NCI-H748 treated with DMSO at 0.1 percent for 48 hours (cell line): ENCODE data around the gene FXYD4.
"Not testable (repeated sequence)": the region's sequence is repeated elsewhere in the genome, so short reads cannot be mapped to it uniquely, and the experiment has no call there.

Source experiments
- DNase-seq: peaks from one replicate; lab custom pipeline; 2025; lab: John Stamatoyannopoulos, UW

FXYD4 gene, protein sequence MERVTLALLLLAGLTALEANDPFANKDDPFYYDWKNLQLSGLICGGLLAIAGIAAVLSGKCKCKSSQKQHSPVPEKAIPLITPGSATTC

DNA sequence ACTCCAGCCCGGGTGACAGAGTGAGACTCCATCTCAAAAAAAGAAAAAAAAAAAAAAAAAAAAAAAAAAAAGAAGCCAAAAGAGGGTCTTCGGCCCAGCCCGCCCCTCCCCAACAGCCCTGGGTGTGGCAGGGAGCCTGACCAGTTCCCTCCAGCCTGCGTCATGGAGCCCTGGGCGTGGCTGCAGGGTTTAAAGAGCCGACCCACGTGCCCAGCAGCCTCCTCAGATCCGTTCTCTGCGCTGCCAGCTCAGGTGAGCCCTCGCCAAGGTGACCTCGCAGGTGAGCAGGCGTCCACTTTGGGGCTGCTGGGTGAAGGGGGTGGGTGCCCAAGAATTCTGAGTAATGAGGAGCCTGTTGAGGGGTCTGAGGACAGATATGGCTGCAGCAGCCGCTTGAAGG is at the start of gene FXYD4:
Gene FXYD4, plus strand, starts transcription at position 219 of the 400 bp plus-strand sequence. CDS start 2,111 bp downstream, outside the sequence.
- no peak for DNase-seq

DNA sequence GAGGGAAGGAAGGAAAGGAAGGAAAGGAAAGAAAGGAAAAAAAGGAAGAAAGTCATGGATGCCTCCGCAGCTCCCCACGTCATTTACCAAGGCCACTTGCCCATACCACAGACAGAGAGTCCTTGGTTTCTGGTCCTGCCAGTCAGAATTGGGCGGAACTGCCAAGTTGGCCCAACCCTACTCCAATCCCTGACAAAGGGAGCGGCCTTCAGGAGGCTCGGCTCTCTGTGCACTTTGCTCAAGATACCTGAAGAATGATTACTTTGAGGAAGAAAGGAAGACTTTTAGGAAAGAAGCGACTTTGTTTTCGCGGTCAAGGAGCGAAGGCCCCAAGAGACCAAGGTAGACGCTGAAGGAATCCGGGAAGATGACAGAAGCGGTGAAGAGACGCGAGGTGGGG is 49.1 kb upstream of the FXYD4 start:
- DNase-seq = no peak

DNA sequence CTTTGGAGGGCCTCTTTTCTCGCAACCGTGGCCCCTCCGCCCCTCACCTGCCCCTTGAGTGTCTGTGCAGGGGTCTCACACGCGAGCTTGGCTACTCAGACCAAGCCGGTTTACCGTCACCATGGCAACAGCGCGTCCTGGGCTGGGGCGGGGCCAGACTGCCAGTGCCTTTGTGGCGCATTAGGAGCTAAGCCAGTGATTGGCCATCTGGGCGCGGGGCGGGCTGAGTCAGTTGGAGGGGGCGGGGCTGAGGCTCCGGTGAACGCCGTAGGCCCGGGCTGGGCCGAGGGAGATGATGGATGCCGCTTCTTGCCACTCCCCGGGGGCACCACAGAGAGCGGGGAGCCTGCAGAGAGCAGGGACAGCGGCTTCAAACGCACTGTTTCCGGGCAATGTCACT is 48.7 kb upstream of the FXYD4 start:
- DNase-seq = no peak

DNA sequence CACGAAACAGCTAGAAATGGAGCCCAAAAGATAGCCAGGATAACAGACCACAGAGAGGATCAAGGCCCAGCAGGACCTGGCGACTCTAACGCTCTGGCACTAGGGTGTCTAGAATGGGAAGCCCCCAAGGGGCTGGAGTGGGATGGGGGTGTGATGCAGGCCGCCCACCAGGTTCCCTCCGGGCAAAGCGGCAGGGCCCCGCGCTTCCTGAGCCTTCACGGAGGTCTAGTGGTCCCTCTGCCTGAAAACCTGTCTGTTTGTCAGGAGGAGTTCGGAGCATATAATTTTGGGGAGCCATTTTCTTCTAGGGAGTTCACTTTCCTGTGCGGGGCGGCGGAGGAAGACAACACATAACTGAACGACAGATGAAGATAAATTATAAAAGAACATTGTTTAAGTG is 48.2 kb upstream of the FXYD4 start:
- no peak for DNase-seq

DNA sequence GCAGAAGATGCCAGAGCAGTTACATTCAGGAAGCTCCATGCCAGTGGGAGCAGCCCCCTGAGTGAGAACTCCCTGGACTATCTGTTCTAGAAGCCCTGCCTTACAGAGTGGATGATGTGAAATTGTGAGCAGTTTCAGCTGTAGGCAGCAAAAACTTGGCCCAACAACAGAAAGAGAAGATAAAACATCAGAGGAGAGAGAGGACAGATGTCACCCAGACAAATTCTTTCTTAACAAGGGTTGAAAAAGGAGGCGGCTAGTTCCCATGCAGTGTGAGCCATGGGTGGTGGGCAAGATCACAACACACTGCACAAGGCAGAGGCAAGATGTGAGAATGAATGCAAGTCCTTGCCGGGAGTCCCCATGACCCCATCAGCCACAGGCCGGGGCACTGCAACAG is 46.6 kb upstream of the FXYD4 start:
- DNase-seq = no peak

DNA sequence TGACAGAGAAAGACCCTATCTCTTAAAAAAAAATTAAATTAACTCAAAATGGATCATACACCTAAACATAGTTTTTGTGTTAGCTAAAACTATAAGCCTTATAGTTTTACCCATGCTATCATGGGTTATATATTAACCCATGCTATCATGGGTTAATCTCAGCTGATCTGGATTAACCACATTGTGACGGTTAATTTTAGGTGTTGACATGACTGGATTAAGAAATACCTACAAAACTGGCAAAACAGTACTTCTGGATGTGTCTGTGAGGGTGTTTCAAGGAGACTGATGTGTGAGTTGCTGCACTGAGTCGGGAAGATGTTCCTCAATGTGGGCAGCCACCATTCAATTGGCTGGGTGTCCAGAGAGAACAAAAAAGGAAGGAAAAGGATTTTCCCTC is 44.3 kb upstream of the FXYD4 start:
- no peak for DNase-seq

DNA sequence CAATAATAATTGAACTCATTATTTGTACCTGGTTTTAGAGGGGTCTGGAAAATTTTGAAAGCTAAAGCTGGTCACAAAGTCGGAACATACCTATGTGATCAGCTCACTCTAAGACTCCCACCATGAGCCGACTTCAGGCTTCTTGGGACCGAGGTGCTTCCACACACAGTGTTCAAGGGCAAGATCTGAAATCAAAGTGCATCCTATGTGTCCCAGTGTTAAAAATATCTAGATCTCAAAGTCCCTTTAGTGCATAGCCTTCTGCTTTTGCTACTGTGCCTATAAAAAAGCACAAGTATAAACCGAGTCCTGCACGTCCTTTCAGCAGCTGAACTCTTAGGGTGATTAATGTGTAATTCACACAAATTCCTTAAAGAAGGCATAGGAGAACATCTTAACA is 43.5 kb upstream of the FXYD4 start:
- DNase-seq = no peak

DNA sequence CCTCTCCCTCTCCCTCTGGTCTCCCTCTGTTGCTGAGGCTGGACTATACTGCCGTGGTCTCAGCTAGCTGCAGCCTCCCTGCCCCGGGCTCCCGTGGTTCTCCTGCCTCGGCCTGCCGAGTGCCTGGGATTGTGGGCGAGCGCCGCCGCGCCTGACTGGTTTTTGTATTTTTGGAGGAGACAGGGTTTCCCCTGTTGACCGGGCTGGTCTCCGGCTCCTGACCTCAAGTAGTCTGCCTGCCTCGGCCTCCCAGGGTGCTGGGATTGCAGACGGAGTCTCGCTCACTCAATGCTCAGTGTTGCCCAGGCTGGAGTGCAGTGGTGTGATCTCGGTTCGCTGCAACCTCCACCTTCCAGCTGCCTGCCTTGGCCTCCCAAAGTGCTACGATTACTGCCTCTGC is 42.6 kb upstream of the FXYD4 start:
- not testable (repeated sequence) for DNase-seq

DNA sequence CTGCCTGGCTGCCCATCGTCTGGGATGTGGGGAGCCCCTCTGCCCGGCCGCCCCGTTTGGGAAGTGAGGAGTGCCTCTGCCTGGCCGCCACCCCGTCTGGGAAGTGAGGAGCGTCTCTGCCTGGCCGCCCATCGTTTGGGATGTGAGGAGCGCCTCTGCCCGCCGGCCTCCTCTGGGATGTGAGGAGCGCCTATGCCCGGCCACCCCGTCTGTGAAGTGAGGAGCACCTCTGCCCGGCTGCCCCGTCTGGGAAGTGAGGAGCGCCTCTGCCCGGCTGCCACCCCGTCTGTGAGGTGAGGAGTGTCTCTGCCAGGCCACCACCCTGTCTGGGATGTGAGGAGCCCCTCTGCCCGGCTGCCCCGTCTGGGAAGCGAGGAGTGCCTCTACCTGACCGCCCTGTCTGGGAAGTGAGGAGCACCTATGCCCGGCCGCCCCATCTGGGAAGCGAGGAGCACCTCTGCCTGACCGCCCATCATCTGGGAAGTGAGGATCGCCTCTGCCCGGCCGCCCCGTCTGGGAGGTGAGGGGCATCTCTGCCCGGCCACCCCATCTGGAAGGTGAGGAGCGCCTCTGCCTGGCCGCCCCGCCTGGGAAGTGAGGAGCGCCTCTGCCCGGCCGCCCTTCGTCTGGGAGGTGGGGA is 42.1 kb upstream of the FXYD4 start:
- not testable (repeated sequence) for DNase-seq

DNA sequence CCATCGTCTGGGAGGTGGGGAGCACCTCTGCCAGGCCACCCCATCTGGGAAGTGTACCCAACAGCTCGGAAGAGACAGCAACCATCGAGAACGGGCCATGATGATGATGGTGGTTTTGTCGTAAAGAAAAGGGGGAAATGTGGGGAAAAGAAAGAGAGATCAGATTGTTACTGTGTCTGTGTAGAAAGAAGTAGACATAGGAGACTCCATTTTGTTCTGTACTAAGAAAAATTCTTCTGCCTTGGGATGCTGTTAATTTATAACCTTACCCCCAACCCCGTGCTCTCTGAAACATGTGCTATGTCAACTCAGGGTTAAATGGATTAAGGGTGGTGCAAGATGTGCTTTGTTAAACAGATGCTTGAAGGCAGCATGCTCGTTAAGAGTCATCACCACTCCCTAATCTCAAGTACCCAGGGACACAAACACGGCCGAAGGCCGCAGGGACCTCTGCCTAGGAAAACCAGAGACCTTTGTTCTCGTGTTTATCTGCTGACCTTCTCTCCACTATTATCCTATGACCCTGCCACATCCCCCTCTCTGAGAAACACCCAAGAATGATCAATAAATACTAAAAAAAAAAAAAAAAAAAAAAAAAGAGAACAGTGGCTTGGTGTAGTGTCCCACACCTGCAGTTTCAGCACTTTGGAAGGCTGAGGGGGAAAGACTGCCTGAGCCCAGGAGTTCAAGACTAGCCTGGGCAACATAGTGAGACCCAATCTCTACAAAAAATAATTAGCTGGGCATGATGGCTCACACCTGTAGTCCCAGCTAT is 41.2 kb upstream of the FXYD4 start:
- DNase-seq = not testable (repeated sequence)

DNA sequence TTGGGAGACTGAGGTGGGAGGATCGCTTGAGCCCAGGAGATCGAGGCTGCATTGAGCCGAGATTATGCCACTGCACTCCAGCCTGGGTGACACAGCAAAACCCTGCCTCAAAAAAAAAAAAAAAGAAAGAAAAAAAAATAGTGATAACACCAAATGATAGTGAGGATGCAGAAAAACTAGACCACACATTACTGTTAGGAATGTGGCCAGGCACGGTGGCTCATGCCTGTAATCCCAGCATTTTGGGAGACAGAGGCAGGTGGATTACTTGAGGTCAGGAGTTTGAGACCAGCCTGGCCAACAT is 40.7 kb upstream of the FXYD4 start:
- not testable (repeated sequence) for DNase-seq

DNA sequence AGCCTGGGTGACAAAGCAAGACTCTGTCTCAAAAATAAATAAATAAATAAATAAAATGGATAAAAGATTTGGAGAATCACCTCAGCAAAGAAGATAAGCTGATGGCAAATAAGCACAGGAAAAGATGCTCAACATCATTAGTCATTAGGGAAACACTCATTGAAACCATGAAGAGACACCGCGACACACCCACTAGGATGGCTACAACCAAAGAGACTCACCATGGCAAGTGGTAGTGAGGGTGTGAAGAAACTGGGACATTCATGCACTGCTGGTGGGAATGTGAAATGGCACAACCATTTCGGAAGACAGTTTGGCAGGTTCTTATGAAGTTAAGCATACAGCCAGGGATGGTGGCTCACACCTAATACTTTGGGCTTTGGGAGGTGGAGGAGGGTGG is 37.8 kb upstream of the FXYD4 start:
- no peak for DNase-seq

DNA sequence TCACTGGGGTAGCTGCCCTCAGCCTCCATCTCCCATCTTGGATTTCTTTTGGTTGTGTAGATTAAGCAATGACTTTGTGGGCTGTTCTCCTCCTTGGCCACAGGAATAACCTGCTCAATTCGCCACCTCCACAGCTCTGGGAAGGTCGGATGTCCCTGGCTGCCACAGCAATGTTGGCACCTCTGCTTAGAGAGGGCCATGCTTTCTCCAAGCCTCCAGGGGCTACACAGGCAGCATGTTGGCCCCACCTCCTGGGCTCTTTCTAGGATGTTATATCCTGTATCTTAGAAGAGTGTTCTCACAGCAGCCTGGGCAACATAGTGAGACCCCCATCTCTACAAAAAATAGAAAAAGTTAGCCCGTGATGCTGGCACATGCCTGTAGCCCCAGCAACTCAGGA is 35.4 kb upstream of the FXYD4 start:
- DNase-seq = no peak

DNA sequence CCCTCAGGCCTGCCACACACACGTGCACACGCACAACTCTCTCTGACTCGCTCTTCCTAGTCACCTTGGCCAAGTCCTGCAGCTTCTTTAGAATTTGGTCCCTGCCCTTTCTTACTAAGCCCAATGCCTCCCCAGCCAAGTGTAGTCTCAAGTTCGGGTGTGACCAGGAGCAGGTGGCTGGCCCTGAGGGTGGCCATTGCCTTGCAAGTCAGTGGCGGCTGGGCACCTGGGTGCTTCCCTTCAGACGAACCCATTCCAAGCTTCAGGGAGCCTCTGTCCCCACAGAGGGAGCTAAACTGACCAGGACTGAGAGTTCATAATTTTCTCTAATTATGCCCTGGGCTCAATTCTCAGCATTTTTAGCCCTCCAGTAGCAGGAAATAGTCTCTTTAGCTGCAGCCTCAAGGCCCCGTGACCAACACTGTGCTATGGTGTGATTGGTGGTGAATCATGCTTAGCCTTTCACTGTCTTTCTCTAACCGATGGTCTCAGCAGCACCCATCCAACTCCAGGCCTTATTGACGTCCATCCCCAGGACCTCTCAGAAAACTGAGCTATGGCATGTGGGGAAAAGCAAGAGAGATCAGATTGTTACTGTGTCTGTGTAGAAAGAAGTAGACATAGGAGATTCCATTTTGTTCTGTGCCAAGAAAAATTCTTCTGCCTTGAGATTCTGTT is 34.7 kb upstream of the FXYD4 start:
- no peak for DNase-seq

DNA sequence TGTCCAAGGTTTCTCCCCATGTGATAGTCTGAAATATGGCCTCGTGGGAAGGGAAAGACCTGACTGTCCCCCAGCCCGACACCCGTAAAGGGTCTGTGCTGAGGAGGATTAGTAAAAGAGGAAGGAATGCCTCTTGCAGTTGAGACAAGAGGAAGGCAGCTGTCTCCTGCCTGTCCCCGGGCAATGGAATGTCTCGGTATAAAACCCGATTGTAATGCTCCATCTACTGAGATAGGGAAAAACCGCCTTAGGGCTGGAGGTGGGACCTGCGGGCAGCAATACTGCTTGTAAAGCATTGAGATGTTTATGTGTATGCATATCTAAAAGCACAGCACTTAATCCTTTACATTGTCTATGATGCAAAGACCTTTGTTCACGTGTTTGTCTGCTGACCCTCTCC is 33.9 kb upstream of the FXYD4 start:
- DNase-seq = not testable (repeated sequence)

DNA sequence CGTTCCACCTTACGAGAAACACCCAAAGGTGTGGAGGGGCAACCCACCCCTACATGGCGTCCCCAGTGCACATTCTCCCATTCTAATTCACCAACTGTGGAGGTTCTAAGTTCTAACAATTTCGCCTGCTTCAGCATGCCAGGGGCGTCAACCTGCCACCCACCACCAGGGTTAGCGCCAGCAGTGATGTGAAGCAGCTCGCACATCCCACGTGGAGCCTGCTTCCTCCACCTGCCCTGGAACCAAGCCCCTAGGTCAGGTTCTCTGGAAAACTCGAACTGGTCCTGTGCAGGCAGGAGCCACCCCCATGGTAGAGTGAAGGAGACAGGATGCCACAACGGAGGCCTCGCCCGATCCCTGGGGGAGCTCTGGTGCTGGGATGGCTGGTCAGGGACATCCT is 33.3 kb upstream of the FXYD4 start:
- DNase-seq = no peak

DNA sequence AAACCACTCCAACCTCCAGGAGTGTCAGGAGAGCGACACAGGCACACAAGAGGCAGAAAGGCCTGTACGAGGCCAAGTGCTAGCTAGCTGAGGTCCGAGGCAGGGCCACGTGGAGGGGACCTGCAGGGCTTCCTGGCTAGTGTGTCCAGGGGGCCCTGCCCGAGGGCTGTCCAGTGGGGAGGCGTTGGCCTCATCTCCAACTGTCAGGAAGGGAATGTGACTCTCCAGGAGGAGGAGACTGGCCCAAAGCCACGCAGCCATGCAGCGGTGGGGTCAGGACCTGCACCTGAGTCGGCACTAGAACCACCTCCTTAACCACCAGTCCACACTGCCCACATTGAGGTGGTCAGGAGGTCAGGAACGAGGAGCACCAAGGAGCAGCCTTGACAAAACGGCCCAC is 32.3 kb upstream of the FXYD4 start:
- no peak for DNase-seq

DNA sequence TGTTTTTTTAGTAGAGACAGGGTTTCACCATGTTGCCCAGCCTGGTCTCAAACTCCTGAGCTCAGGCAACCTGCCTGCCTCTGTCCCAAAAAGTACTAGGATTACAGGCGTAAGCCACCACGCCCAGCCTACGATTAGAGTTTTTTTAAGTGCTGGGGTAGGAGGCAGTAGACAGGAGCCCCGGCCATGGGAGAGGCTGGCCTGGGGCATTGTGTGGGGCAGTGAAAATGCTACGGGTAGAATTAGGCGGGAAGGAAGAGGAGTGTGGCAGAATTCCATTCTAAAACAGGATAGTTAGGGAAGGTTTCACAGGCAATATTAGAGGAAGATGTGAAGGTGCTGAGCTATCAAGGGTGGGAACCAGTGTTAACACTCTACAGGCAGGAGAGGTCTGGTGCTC is 31.3 kb upstream of the FXYD4 start:
- DNase-seq = no peak

DNA sequence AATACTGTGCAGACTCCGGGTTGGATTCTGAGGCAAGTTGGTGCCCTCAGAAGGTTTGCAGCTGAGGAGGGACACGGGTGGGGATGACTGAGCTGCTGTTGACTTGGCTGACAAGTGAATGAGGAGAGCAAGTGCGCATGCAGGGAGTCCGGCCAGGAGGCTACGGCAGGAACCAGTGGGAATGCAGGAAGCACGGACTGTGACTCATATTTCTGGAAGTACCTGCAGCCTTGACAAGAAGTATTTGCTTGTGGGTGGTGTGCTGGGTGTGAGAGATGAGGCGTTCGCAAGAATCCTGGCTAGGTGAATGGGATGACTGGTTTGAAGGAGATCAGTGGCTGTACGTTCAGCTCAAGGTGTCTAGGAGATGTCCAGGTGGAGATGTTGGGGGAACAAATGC is 30.8 kb upstream of the FXYD4 start:
- DNase-seq = no peak

DNA sequence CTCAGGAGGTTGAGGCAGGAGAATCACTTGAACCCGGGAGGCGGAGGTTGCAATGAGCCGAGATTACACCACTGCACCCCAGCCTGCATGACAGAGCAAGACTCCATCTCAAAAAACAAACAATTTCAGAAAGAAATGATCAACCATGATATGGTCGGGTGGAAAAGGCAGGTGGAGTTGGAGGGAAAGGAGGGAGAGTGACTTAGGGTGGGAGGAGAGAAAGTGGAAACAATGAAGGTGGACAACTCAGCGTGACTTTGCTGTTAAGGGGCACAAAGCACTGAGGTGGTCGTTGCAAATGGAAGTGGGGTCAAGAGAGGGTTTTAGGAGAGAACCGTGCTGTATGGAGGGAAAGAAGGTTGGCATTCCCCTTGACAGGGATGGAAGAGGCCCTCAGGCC is 30.0 kb upstream of the FXYD4 start:
- no peak for DNase-seq

DNA sequence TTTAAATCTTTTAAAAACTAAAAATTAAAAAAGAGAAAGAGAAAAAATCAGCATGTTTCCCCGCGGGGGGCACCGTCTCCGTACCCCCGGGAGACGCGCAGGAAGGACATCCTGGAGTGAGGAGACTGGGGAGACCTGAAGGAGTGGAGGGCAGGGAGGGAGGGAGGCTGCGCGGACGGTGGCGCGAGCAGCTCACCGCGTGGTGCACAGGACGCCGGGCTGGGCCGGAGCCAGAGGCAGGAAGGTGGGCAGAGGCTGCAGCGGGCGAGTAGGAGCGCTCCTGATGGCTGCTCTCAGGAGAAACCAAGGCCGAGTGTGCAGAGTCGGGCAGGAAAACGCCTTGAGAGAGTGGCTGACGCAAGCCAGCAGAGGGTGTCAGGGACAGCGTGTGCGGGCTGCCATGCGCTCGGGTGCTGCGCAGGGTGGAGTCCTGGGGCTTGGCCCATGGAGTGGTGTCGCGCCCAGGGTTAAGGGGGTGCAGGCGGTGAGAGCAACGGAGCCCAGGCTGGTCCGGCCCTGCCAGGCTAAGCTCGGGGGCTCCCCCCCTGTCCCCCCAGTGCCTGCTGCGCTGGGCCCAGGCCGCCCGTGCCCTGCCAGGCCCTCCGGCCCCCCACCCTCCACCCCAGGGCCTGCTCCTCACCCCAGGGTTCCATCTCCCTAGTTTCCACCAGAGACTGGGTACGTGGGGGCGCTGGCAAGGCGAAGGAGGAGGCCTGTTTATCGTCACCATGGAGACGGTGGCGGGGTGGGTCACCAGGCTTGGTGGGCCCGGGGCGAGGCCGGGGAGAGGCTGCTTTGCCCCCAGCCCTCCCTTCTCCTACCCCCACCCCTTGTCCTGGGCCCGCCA is 28.9 kb upstream of the FXYD4 start:
- no peak for DNase-seq

DNA sequence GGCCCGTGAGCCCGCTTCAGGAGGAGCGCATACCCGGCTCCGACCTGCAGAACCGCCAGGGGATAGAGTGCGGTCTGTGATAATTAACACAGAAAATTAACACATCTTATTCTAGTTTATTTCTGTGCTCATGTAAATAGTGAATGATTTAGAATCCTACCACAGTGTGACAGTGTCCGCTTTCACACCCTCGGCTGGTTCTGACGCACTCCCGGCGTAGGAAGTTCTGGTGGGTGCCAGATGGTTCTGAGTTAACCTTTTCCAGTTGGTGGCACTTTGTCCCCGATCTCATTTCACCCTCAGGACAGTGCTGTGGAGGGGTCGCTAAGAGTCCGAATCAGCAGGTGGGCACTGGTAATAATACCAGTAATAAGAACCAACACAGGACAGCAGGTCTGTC is 28.3 kb upstream of the FXYD4 start:
- no peak for DNase-seq
